Measurements from ENCODE around the gene ZNF563.
"Not testable (repeated sequence)": the region's sequence is repeated elsewhere in the genome, so short reads cannot be mapped to it uniquely, and the experiment has no call there.

The ZNF563 gene

GRCh38 chr19:12333162-12334159, at the start of gene ZNF563:
TSS of gene ZNF563 (minus strand) at chr19:12333633. CDS start at chr19:12333482, 151 bp downstream.
- DNase-seq (ENCODE audit: low spot score): peak; percentile 84

DNA sequence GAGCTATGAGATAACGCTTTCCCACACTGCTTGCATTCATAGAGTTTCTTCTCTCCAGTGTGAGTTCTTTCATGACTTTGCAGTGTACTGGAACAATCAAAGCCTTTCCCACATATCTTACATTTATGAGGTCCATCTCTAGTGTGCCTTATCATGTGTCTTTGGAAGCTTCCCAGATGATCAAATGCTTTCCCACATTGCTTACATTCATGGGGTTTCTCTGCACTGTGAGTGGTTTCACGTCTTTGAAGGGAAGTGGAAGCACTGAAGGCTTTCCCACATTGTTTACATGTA, 47.0 kb upstream of the ZNF563 start:
- DNase-seq (ENCODE audit: low spot score): no peak

GRCh38 chr19:12379732-12380443, 46.5 kb upstream of the ZNF563 start:
- DNase-seq (ENCODE audit: low spot score): no peak

DNA sequence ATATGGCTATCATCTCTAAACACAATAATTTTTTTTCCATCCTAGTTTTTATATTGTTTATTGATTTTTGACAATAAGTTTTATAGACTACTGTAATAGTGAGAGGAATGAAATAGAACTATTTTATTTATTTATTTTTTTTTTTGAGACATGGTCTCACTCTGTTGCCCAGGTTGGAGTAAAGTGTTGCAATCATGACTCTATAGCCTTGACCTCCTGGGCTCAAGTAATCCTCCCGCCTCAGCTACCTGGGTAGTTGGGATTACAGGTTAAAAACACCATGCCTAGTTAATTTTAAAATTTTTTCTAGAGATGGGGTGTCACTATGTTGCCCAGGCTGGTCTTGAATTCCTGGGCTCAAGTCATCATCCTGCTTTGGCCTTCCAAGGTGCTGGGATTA, 40.6 kb upstream of the ZNF563 start:
- DNase-seq (ENCODE audit: low spot score): no peak

DNA sequence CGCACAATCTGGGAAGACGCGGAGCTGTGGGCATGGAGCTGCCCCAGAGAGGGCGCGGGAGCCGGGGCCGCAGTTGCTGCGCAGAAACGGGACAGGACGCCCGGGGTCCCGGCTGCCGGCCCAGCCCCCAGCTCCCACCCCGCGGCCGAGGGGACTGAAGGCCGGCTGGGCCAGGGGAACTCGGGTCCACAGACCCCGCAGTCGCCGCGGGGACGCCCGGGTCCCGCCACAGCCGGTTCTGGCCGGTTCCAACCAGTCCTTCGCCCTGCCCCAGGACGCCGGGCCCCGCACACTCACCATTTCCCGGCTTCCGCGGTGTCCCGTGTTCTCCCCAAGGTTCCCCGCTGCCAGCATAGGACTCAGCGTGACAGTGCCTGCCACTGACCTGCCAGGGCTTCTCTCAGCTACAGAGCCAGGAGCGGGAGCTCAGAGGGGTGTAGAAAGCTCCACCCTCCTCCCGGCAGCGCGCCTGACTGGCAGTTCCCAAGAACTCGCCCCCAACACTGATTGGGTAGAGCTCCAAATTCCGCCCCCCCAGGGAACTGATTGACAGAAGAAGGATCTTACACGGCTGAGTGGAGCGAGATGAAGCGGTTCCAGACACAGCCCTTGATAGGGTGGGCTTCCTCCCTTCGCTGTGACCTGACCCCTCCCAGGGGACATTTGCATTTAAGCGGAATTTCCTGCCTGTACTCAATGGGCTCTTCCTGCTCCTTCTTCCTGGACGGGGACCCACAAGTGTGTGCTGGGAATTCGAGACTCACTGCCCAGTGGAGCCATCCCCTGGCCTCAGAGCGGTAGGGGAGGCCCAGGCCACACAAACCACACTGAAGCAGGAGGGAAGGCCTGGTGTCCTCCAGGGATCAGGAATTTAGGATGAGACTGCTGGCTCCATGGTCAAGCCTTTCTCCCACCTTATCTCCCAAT, 32.1 kb upstream of the ZNF563 start, which contains the start of gene ZNF442:
TSS of gene ZNF442 (minus strand) at position 448 of the 927 bp plus-strand sequence. CDS start 2,052 bp downstream, outside the sequence.
- DNase-seq (ENCODE audit: low spot score): peak; percentile 93

DNA sequence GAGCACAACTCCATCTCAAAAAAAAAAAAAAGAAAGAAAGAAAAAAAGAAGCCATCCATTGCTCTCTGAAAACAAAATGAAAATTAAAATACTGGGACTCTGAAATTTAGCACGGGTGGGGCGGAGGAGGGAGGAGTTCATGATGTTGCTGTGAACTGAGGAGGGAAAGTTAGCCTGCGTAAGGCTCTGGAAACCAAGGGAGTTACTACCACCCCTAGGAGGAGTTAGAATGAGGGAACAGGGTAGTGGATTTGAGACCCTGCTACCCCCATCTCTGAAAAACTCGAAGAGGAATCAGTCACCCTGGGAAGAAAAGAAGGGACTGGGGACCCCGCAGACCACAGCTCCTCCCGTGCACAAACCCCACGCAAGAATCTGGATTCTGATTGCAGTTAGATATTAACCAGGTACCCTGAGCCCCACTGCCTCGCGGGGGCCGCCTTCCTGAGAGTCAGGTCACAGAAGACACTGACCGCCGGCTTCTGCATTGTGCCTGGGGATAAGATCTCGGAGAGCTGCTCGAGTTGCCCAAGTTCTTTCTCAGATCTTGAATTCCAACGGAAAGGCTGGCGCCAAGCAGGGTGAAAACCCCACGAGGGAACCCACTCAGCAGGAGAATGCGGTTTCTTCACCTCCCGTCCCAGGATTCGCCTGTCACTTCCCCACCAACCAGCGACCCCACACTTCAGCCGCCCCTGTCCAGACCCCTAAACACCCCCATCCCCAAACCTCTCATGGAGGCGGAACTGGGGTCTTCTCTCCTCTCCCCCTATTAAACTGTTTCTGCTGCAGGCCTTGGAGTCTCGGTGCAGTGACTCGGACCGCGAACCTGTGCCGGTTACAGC, 31.2 kb upstream of the ZNF563 start:
- DNase-seq (ENCODE audit: low spot score): peak; percentile 5

DNA sequence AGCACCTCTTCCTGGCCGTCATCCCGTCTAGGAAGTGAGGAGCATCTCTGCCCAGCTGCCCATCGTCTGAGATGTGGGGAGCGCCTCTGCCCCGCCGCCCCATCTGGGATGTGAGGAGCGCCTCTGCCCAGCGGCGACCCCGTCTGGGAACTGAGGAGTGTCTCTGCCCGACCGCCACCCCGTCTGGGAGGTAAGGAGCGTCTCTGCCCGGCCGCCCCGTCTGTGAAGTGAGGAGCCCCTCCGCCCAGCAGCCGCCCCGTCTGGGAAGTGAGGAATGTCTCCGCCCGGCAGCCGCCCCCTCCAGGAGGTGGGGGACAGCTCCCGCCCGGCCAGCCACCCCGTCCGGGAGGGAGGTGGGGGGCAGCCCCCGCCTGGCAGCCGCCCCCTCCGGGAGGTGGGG, 28.8 kb upstream of the ZNF563 start:
- DNase-seq (ENCODE audit: low spot score): not testable (repeated sequence)

DNA sequence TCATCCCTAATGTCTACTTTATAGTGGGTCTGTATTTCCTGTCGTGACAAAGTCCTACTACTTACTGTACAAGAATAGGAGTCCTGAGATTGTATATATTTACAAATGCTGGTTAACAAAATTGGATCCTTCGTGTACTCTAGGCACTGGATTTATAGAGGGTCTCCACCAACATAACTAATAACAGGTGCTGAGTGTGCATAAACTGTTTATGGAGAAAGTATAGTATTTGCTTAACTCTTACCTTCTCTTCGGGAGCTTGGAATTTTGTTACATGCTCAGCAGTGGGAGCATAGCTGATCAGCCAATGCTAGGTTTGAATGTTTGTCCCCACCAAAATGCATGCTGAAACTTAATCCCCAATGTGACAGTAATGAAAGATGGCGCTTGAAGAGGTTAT, 19.9 kb upstream of the ZNF563 start:
- DNase-seq (ENCODE audit: low spot score): no peak

GRCh38 chr19:12350890-12351197, 17.4 kb upstream of the ZNF563 start:
- no peak for DNase-seq (ENCODE audit: low spot score)

GRCh38 chr19:12350185-12350889, 16.9 kb upstream of the ZNF563 start:
- DNase-seq (ENCODE audit: low spot score): no peak

GRCh38 chr19:12346896-12347295, 13.5 kb upstream of the ZNF563 start:
- DNase-seq (ENCODE audit: low spot score): no peak

- DNase-seq (ENCODE audit: low spot score): no peak
Observed at GRCh38 chr19:12345197-12345596, 11.8 kb upstream of the ZNF563 start.

- no peak for DNase-seq (ENCODE audit: low spot score)
Observed at GRCh38 chr19:12331211-12331941, 2.1 kb downstream of the ZNF563 start.

GRCh38 chr19:12330340-12330739, 3.1 kb downstream of the ZNF563 start:
- DNase-seq (ENCODE audit: low spot score): no peak

- no peak for DNase-seq (ENCODE audit: low spot score)
Observed at GRCh38 chr19:12325690-12326089, 7.7 kb downstream of the ZNF563 start.

GRCh38 chr19:12318782-12319413, 14.5 kb downstream of the ZNF563 start:
- DNase-seq (ENCODE audit: low spot score): no peak

DNA sequence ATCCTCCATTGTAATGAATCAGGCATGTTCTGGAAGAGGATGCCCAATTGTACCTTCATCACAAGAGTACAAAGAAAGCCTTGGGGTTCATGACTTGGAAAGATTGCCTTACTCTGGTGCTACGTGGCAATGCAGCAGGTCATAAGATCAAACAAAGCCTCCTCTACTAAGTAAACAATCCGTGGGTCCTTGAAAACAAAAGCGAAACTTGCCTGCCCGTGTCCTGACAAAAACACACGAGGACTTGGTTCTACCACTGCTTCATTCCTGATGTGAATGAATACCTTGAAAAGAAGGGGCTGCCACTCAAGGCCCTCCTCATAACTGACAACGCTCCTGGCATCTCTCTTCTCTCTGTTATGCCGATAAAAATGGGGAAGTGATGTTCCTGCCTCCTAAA, 18.9 kb downstream of the ZNF563 start:
- no peak for DNase-seq (ENCODE audit: low spot score)

DNA sequence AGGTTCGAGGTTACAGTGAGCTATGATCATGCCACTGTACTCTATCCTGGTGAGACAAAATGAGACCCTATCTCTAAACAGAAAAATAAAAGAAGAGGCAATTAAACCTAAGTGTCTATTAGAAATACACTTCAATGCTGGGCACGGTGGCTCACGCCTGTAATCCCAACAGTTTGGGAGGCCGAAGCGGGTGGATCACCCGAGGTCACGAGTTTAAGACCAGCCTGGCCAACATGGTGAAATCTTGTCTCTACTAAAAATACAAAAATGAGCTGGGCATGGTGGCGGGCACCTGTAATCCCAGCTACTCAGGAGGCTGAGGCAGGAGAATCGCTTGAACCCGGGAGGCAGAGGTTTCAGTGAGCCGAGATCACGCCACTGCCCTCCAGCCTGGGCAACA, 24.5 kb downstream of the ZNF563 start:
- DNase-seq (ENCODE audit: low spot score): not testable (repeated sequence)

DNA sequence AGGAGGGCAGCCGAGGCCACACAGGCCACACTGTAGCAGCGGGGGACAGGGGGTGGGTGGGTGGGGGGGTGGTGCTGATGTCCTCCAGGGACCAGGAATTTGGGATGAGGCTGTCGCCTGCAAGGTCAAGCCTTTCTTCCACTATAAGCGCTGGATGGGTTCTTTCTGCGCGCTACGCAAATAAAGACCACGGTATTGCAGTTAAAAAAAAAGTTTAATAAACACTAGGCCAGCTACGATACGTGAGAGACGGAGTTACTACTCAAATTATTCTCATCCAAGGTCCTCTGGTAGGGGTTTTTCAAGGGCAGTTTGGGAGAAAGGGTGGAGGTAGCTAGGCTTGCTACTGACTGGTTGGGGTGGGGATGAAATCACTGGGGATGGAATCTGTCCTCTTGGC, 38.2 kb downstream of the ZNF563 start:
- no peak for DNase-seq (ENCODE audit: low spot score)

All from kidney capillary endothelial cell (primary cell).